ENCODE results near the gene STX16. TPM values are rescaled to one million over a fixed set of nuclear protein-coding genes. Genes with fewer than 3 reads are reported as not detected.

The STX16 gene
- total RNA-seq, 1 experiment from 2014 or later: 41.9 TPM

DNA sequence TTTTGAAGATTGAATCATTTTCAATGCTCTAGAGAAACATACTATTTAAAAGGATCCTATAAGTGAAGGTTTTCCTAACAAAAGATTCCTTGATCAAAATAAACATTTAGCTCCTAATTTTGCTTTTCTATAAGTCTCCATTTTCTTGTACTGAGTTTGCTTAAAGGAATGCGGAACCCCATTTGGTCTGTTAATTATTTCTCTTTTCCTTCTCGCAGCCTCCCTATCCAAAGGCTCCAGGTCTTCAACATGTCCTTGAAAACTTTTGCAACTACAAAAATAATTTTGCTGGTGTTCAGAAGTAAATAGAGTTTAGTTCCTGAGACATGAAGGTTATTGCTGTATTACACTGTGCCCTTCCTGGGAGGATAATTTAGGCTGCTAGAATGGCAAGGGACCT is 33.2 kb downstream of the STX16 start:
- Histone ChIP-seq H3K27me3 (ENCODE audit: control insufficient read depth, insufficient read depth, low read length) (no peaks in the 10 kb centered on the region), H3K4me1 (ENCODE audit: control insufficient read depth, insufficient read depth, low read length) (peaks cover 5% of the 10 kb centered on the region; the same call in 1 of the 2 replicates), H3K36me3 (ENCODE audit: control insufficient read depth, insufficient read depth, low read length) (no peaks in the 10 kb centered on the region), H3K27ac (ENCODE audit: low read length) (no peak overlapping the region), H3K9me3 (ENCODE audit: control insufficient read depth, insufficient read depth, low read depth, low read length) (no peaks in the 10 kb centered on the region), H3K4me3 (ENCODE audit: low read depth in 2 of 2, low read length in 2 of 2) (no peak overlapping the region)
- intact Hi-C loops (cut with micrococcal nuclease; ENCODE audit: unreplicated experiment) (no loop called here), in situ Hi-C loops (cut with HindIII; ENCODE audit: low pct_unique_long_range_greater_than_20kb, low sequenced_read_pairs) (no loop called here)
- no TSS peak for BruUV-seq (replicated peaks)
- POLR2A ChIA-PET: no interaction called here
- DNase-seq (ENCODE audit: low read depth, low spot score) (no peak), ATAC-seq (no peak)
- CTCF ChIA-PET: no interaction called here
- TF ChIP-seq TCF7L2 (IDR thresholded peaks at IDR 0.05; ENCODE audit: low read depth, low read length) (no peak), POLR2AphosphoS5 (IDR thresholded peaks at IDR 0.05; ENCODE audit: low read depth, low read length) (no peak), SIN3A (IDR thresholded peaks at IDR 0.05; ENCODE audit: borderline replicate concordance, insufficient read depth, low read depth, low read length) (no peak)
- TF ChIP-seq, protein P1, sequence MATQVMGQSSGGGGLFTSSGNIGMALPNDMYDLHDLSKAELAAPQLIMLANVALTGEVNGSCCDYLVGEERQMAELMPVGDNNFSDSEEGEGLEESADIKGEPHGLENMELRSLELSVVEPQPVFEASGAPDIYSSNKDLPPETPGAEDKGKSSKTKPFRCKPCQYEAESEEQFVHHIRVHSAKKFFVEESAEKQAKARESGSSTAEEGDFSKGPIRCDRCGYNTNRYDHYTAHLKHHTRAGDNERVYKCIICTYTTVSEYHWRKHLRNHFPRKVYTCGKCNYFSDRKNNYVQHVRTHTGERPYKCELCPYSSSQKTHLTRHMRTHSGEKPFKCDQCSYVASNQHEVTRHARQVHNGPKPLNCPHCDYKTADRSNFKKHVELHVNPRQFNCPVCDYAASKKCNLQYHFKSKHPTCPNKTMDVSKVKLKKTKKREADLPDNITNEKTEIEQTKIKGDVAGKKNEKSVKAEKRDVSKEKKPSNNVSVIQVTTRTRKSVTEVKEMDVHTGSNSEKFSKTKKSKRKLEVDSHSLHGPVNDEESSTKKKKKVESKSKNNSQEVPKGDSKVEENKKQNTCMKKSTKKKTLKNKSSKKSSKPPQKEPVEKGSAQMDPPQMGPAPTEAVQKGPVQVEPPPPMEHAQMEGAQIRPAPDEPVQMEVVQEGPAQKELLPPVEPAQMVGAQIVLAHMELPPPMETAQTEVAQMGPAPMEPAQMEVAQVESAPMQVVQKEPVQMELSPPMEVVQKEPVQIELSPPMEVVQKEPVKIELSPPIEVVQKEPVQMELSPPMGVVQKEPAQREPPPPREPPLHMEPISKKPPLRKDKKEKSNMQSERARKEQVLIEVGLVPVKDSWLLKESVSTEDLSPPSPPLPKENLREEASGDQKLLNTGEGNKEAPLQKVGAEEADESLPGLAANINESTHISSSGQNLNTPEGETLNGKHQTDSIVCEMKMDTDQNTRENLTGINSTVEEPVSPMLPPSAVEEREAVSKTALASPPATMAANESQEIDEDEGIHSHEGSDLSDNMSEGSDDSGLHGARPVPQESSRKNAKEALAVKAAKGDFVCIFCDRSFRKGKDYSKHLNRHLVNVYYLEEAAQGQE (IDR thresholded peaks at IDR 0.05; ENCODE audit: insufficient read depth in 1 of 2, low read depth in 2 of 2, low read length in 1 of 2): no peak
- TF ChIP-seq, protein P2, sequence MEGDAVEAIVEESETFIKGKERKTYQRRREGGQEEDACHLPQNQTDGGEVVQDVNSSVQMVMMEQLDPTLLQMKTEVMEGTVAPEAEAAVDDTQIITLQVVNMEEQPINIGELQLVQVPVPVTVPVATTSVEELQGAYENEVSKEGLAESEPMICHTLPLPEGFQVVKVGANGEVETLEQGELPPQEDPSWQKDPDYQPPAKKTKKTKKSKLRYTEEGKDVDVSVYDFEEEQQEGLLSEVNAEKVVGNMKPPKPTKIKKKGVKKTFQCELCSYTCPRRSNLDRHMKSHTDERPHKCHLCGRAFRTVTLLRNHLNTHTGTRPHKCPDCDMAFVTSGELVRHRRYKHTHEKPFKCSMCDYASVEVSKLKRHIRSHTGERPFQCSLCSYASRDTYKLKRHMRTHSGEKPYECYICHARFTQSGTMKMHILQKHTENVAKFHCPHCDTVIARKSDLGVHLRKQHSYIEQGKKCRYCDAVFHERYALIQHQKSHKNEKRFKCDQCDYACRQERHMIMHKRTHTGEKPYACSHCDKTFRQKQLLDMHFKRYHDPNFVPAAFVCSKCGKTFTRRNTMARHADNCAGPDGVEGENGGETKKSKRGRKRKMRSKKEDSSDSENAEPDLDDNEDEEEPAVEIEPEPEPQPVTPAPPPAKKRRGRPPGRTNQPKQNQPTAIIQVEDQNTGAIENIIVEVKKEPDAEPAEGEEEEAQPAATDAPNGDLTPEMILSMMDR (IDR thresholded peaks at IDR 0.05): no peak

DNA sequence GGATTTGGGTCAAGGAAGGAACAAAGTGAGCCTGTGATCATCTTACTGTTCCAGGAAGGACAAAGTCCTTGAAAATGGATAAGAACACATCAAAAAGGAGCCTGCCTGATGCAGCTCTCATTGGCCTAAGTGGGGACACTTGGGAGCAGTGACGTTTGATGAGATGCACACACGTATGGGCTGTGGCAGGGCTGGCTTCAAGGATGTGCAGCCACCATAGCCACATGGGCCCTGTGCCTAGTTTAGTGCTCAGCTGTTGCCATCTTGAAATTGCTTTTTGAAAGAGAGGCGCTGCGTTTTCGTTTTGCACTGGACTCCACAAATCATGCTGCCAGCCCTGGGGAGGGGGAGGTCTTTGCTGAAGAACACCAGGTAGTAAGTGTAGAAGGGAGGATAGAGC is 34.9 kb downstream of the STX16 start:
- Histone ChIP-seq H3K9me3 (ENCODE audit: control insufficient read depth, insufficient read depth, low read depth, low read length) (no peaks in the 10 kb centered on the region), H3K4me3 (ENCODE audit: low read depth in 2 of 2, low read length in 2 of 2) (no peak overlapping the region), H3K4me1 (ENCODE audit: control insufficient read depth, insufficient read depth, low read length) (peaks cover 6% of the 10 kb centered on the region; the same call in 1 of the 2 replicates), H3K27ac (ENCODE audit: low read length) (no peak overlapping the region), H3K27me3 (ENCODE audit: control insufficient read depth, insufficient read depth, low read length) (no peaks in the 10 kb centered on the region), H3K36me3 (ENCODE audit: control insufficient read depth, insufficient read depth, low read length) (no peaks in the 10 kb centered on the region)
- TF ChIP-seq POLR2AphosphoS5 (IDR thresholded peaks at IDR 0.05; ENCODE audit: low read depth, low read length): no peak
- in situ Hi-C loops (cut with HindIII; ENCODE audit: low pct_unique_long_range_greater_than_20kb, low sequenced_read_pairs): no loop called here
- no TSS peak for BruUV-seq (replicated peaks)
- intact Hi-C loops (cut with micrococcal nuclease; ENCODE audit: unreplicated experiment): no loop called here
- ChIA-PET CTCF (no interaction called here), POLR2A (interaction anchor here (0.6 kb wide), 1 partner anchor 295 kb away, joined by 4 read pairs; no protein-coding TSS in a partner anchor)
- DNase-seq (ENCODE audit: low read depth, low spot score): no peak
- ATAC-seq: no peak

DNA sequence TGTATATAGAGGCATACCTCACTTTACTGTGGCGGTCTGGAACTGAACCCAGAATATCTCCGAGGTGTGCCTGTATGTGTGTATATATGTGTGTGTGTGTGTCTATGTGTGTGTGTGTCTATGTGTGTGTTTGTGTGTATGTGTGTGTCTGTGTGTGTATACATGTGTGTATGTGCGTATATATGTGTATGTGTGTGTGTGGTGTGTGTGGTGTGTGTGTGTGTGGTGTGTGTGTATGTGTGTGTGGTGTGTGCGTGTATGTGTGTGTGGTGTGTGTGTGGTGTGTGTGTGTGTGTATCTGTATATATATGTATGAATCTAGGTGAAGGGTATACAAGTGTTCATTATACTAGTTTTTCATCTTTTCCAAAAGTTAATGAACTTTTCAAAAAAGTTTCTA is 37.3 kb downstream of the STX16 start:
- Histone ChIP-seq H3K36me3 (ENCODE audit: control insufficient read depth, insufficient read depth, low read length) (no peaks in the 10 kb centered on the region), H3K9me3 (ENCODE audit: control insufficient read depth, insufficient read depth, low read depth, low read length) (no peaks in the 10 kb centered on the region), H3K27me3 (ENCODE audit: control insufficient read depth, insufficient read depth, low read length) (no peaks in the 10 kb centered on the region), H3K27ac (ENCODE audit: low read length) (no peak overlapping the region), H3K4me3 (ENCODE audit: low read depth in 2 of 2, low read length in 2 of 2) (no peak overlapping the region), H3K4me1 (ENCODE audit: control insufficient read depth, insufficient read depth, low read length) (peaks cover 5% of the 10 kb centered on the region; the same call in 1 of the 2 replicates)
- ChIA-PET CTCF (interaction anchor here (0.7 kb wide), 1 partner anchor 179 kb away, joined by 6 read pairs; no protein-coding TSS in a partner anchor), POLR2A (interaction anchor here (0.5 to 0.6 kb wide), 2 partner anchors 38 to 246 kb away, joined by 4 to 7 read pairs; no protein-coding TSS in a partner anchor)
- in situ Hi-C loops (cut with HindIII; ENCODE audit: low pct_unique_long_range_greater_than_20kb, low sequenced_read_pairs) (no loop called here), intact Hi-C loops (cut with micrococcal nuclease; ENCODE audit: unreplicated experiment) (no loop called here)
- TF ChIP-seq TCF7L2 (IDR thresholded peaks at IDR 0.05; ENCODE audit: low read depth, low read length): no peak
- TF ChIP-seq SIN3A (IDR thresholded peaks at IDR 0.05; ENCODE audit: borderline replicate concordance, insufficient read depth, low read depth, low read length): no peak
- TF ChIP-seq, protein P2 (IDR thresholded peaks at IDR 0.05): no peak
- no peak for TF ChIP-seq POLR2AphosphoS5 (IDR thresholded peaks at IDR 0.05; ENCODE audit: low read depth, low read length)
- TF ChIP-seq, protein P1 (IDR thresholded peaks at IDR 0.05; ENCODE audit: insufficient read depth in 1 of 2, low read depth in 2 of 2, low read length in 1 of 2): no peak
- no peak for ATAC-seq
- DNase-seq (ENCODE audit: low read depth, low spot score): no peak
- no TSS peak for BruUV-seq (replicated peaks)
